OCI-LY3 (cell line): ENCODE results near the gene KIAA1328.

Experiments
- H2AFZ ChIP-seq: fragments of 200-600, 300-600 bp; shearing (Covaris generic); 2 replicates; pipeline ENCODE4 v1.6.0; 2014; ENCODE audit warnings: antibody characterized with exemption, low read depth, low read length
- H3K27ac ChIP-seq: fragments of 200-600, 300-600 bp; sonication (generic); 2 replicates; pipeline ENCODE4 v1.5.1; 2014; ENCODE audit warnings: mild to moderate bottlenecking, low read length, moderate library complexity, mixed read lengths
- H3K27me3 ChIP-seq: fragments of 200-600, 300-600 bp; sonication (generic); 2 replicates; pipeline ENCODE4 v1.6.1; 2014; ENCODE audit warnings: low read depth, low read length, mixed read lengths
- H3K36me3 ChIP-seq: fragments of 200-600, 300-600 bp; sonication (generic); replicated peaks from 2 replicates; pipeline ENCODE3; 2014; ENCODE audit warnings: low read depth, low read length, mixed read lengths
- H3K4me1 ChIP-seq: fragments of 300-600, 200-600 bp; sonication (generic); 2 replicates; pipeline ENCODE4 v1.6.1; 2014; ENCODE audit warnings: low read length, mixed read lengths
- H3K4me2 ChIP-seq: fragments of 200-600, 300-600 bp; sonication (generic); 2 replicates; pipeline ENCODE4 v1.6.1; 2014; ENCODE audit warnings: low read length, mixed read lengths
- H3K4me3 ChIP-seq: fragments of 300-600, 200-600 bp; sonication (generic); 2 replicates; pipeline ENCODE4 v1.5.1; 2014; ENCODE audit warnings: antibody characterized with exemption, mild to moderate bottlenecking, low read length, moderate library complexity
- H3K79me2 ChIP-seq: fragments of 300-600, 200-600 bp; shearing (Covaris generic); 2 replicates; pipeline ENCODE4 v1.6.1; 2014; ENCODE audit warnings: mild to moderate bottlenecking, low read length, mixed read lengths
- H3K9ac ChIP-seq: fragments of 300-600, 200-600 bp; shearing (Covaris generic); 2 replicates; pipeline ENCODE4 v1.6.0; 2014; ENCODE audit warnings: mild to moderate bottlenecking, low read length, moderate library complexity
- H3K9me3 ChIP-seq: fragments of 200-600, 300-600 bp; shearing (Covaris generic); 2 replicates; pipeline ENCODE4 v1.6.1; 2014; ENCODE audit warnings: low read length, mixed read lengths; ENCODE audit not compliant: insufficient read depth
- H4K20me1 ChIP-seq: fragments of 200-600, 300-600 bp; sonication (generic); 2 replicates; pipeline ENCODE4 v1.6.1; 2016; ENCODE audit warnings: low read length, mixed read lengths; ENCODE audit not compliant: insufficient read depth
- EZH2phosphoT487 ChIP-seq: fragments of 200-600 bp; shearing (Covaris generic); IDR thresholded peaks from 2 replicates; pipeline ENCODE4 v1.6.1; 2018; ENCODE audit warnings: antibody characterized with exemption, mixed run types, low read depth
- TF ChIP-seq, protein P1 (sequence below): fragments of 200-600, 300-600 bp; sonication (generic); IDR thresholded peaks from 2 replicates; pipeline ENCODE4 v1.5.1; 2014; ENCODE audit warnings: antibody characterized with exemption, low read length, low read depth

Gene KIAA1328

DNA sequence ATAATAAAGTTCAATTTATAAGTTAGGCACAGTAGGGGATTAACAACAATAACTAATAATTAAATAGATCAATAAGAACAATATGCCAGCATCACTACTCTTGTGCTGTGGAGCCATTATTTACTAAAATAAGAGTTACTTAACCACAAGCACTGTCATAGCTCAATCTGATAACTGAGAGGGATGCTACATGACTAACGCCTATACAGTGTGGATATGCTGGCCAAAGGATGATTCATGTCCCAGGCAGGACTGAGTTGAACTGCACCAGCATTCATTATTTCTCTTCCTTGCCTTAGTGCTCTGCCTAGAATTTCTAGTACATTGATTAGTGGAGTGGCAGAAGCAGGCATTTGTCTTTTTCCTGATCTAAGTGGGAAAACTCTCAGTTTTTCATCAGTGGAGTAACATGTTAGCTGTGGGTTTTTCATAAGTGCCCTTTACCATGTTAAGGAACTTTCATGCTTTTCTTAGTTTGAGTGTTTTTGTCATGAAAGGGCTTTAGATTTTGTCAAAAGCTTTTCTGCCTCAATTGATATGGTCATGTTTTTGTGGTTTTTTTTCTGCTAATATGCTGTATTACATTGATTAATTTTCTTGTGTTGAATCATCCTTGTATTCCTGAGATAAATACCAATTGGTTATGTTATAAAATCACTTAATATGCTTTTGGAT, 21.7 kb downstream of the KIAA1328 start:
- H3K4me2 ChIP-seq = no peak overlapping the region
- H3K9ac ChIP-seq = no peak overlapping the region
- H3K36me3 ChIP-seq = peaks cover 9% of the 10 kb centered on the region

DNA sequence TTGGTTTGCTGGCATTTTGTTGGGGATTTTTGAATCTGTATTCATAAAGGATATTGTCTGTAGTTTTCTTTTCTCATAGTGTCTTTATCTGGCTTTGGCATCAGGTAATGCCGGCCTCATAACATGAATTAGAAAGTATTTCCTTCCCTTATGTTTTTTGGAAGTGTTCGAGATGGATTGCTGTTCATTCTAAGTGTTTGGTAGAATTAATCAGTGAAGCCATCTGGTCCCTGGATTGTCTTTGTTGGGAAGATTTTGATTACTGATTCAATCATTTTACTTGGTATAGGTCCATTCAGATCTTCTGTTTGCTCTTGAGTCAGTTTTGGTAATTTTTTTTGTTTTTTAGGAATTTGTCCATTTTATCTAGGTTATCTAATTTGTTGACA, 22.3 kb downstream of the KIAA1328 start:
- Histone ChIP-seq H3K79me2 (no peaks in the 10 kb centered on the region), H2AFZ (no peak overlapping the region), H3K4me2 (no peak overlapping the region), H4K20me1 (no peaks in the 10 kb centered on the region), H3K9me3 (peaks cover 5% of the 10 kb centered on the region), H3K27me3 (no peaks in the 10 kb centered on the region), H3K27ac (no peak overlapping the region), H3K4me1 (no peaks in the 10 kb centered on the region), H3K36me3 (peaks cover 9% of the 10 kb centered on the region), H3K4me3 (no peak overlapping the region), H3K9ac (no peak overlapping the region)
- TF ChIP-seq, protein P1, sequence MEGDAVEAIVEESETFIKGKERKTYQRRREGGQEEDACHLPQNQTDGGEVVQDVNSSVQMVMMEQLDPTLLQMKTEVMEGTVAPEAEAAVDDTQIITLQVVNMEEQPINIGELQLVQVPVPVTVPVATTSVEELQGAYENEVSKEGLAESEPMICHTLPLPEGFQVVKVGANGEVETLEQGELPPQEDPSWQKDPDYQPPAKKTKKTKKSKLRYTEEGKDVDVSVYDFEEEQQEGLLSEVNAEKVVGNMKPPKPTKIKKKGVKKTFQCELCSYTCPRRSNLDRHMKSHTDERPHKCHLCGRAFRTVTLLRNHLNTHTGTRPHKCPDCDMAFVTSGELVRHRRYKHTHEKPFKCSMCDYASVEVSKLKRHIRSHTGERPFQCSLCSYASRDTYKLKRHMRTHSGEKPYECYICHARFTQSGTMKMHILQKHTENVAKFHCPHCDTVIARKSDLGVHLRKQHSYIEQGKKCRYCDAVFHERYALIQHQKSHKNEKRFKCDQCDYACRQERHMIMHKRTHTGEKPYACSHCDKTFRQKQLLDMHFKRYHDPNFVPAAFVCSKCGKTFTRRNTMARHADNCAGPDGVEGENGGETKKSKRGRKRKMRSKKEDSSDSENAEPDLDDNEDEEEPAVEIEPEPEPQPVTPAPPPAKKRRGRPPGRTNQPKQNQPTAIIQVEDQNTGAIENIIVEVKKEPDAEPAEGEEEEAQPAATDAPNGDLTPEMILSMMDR = no peak
- no peak for TF ChIP-seq EZH2phosphoT487

More for the DNA sequence above, 21.7 kb downstream of the KIAA1328 start:
- Histone ChIP-seq H4K20me1 (no peaks in the 10 kb centered on the region), H3K4me1 (no peaks in the 10 kb centered on the region), H3K9me3 (peaks cover 5% of the 10 kb centered on the region), H2AFZ (no peak overlapping the region), H3K27me3 (no peaks in the 10 kb centered on the region), H3K4me3 (no peak overlapping the region), H3K79me2 (no peaks in the 10 kb centered on the region), H3K27ac (no peak overlapping the region)
- TF ChIP-seq EZH2phosphoT487 = no peak

DNA sequence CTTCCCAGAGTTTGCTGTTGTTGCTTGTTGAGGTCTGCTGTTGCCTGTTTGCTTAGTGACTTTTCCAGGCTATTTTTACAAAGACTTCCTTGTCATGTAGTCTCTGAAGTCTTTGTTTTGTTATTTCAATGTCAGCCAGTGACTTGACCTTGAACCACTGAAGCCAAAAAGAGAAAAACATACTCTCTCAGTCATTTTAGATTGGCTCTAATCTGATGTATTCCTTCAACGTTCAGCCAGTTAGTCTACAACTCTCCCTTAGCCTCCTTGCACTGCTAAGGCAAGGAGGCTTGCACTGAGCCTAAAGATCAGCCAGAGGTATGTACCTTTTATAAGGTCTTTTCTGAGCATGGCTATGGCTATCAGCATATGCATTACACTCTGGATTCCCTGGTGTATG, 27.9 kb downstream of the KIAA1328 start:
- H3K27me3 ChIP-seq = no peaks in the 10 kb centered on the region
- no peak overlapping the region for H3K9ac ChIP-seq
- no peaks in the 10 kb centered on the region for H3K4me1 ChIP-seq
- no peak for TF ChIP-seq EZH2phosphoT487
- TF ChIP-seq, protein P1 = no peak
- no peak overlapping the region for H3K4me3 ChIP-seq
- H3K36me3 ChIP-seq = peaks cover 5% of the 10 kb centered on the region
- H3K9me3 ChIP-seq = peaks cover 4% of the 10 kb centered on the region
- no peaks in the 10 kb centered on the region for H4K20me1 ChIP-seq
- H3K79me2 ChIP-seq = no peaks in the 10 kb centered on the region
- no peak overlapping the region for H3K27ac ChIP-seq
- H2AFZ ChIP-seq = no peak overlapping the region
- H3K4me2 ChIP-seq = no peak overlapping the region

DNA sequence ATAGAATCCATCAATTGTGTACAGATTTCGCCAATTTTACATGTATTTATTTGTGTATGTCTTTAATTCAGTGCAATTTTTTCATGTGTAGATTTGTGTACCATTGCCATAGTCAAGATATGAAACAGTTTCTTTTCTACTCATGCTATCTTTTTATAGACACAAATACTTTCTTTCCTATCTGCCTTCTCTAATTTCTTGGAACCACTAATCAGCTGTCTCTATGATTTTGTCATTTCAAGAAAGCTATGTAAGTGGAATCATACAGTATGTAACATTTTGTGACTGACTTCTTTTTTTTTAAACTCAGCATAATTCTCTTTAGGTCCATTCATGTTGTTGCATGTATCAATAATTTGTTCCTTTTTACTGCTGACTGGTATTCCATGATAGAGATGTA, 33.3 kb downstream of the KIAA1328 start:
- H3K4me2 ChIP-seq = no peak overlapping the region
- H2AFZ ChIP-seq = no peak overlapping the region
- H3K4me3 ChIP-seq = no peak overlapping the region
- no peaks in the 10 kb centered on the region for H3K4me1 ChIP-seq
- no peaks in the 10 kb centered on the region for H3K36me3 ChIP-seq
- TF ChIP-seq, protein P1 = no peak
- TF ChIP-seq EZH2phosphoT487 = no peak
- no peaks in the 10 kb centered on the region for H3K27me3 ChIP-seq
- H3K9me3 ChIP-seq = no peaks in the 10 kb centered on the region
- no peak overlapping the region for H3K9ac ChIP-seq
- H4K20me1 ChIP-seq = no peaks in the 10 kb centered on the region
- H3K27ac ChIP-seq = no peak overlapping the region
- no peaks in the 10 kb centered on the region for H3K79me2 ChIP-seq
